ENCODE results near the gene RASAL2.
"Not testable (repeated sequence)": the region's sequence is repeated elsewhere in the genome, so short reads cannot be mapped to it uniquely, and the experiment has no call there.

The RASAL2 gene

DNA sequence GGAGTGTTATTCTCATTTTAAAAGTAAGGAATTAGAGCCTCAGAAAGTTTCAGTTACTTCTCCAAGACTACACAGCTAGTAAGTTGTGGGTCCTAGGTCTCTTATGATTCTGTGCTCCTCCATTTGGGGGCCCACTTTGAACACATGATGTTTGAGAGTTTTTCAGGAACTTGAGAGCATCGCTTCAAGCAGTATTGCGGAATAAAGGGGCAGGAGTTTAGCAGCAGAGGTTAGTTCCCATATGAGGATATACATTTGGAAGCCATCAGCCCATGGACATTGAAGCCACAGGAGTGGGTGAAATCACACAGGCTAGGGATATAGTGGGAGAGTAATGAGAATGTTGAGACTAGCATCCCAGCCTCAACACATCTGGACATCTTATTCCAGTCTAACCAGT lies 143.2 kb downstream of the RASAL2 start:
- no peak for DNase-seq (ENCODE audit: low read depth in 2 of 2)

DNA sequence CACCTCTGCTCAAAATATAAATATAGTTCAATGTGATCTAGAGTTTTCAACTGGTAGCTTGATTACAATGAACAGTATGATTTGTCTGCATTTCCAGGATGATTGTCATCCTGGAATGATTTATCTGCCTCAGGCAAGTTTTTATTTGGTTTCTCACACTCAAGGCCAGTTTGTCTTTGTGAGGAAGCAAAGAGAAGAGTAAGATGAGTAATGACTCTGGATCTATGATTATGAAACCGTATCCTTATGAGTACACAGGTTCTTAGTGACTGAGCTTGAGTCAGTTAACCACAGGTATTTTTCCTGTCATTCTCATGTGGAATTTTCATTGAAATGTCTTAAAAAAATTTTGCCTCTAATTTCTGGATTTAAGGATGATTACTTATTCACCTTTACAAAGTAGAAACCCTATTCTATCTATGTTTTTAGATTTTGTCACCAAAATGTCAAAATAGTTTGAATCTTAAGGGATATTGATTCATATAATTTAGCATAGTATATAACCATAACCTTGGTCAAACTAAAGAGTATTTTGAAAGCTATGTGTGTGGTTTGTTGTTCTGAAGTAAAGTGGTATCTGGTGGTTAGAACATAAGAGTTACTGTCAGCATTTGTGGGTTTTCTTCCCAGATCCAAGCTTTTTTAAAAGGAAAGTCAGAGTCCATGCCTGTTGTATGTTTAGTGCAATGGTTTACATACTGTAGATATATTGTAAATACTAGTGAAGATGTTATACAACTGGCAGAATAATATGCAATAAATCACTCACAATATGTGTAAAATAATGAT lies 145.0 kb downstream of the RASAL2 start:
- no peak for DNase-seq (ENCODE audit: low read depth in 2 of 2)

DNA sequence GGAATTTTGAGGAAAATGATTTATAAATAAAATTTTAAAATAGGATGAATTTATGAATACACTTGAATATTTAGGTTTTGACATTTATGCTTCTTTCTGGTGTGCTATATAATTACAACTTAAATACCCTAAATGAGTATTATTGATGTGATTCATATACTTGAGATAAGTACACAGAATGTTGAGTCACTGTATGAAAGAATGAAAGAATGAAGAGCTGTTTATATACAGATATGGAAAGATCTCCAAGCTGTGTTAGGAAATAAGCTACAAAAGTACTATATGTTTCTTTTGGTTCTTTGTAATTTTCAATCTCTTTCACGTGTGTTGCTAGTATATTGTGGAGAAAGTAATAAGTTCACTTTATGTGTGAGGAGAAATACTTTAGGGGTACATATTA lies 147.2 kb downstream of the RASAL2 start:
- no peak for DNase-seq (ENCODE audit: low read depth in 2 of 2)

DNA sequence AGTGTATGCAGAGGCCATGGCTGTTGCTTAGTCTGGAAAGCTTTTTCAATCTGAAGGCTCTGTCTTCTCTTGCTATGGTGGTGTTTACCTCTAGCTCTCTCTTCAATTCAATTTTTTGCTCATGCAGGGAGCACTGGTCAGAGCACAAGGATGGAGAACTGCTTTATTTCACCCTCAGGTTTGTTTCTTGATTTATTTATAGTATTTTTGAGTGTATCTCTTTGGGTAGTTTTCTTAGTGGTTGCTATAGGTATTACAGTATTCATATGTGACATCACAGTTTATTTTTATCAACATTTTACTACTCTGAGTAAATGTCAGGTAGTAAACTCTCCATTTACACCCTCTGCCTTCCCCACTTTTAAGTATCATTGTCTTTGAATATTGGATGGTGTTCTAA lies 147.9 kb downstream of the RASAL2 start:
- DNase-seq (ENCODE audit: low read depth in 2 of 2) = no peak

DNA sequence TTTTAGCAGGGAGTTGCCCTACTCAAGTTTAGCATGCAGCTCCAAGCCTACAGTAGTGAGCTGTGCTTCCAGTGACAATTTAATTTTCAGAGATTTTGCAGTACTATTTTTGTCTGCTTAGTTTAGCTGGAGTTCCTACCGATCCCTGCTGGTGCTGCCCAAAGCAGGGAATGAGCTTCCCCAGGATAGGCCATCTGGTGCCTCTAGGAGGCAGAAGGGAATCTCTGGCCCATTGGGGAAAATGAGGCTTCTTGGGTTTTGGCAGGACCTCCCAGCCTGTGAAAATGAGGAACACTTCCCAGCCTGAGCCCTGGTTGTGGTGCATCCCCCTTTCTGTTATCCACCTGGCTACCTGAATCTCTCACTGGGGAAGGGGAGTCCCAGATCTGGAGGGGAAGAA lies 149.2 kb downstream of the RASAL2 start:
- DNase-seq (ENCODE audit: low read depth in 2 of 2) = no peak

DNA sequence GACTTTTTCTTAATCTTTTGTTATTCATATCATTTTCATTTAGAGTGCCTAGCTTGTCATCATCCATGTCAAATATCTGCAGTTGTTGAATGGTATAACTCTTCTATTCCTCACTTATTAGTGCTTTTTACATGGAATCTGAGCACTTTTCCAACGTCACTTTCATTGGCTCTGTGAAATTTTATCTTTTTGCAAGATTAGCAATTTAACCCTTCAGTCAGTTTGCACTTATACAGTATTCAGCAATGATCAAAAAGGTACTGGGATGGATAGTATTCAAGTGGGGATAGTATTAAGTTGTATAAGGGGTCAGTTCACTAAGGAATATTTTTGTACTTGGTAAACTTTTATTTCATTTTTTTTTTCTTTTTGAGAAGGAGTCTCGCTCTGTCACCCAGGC lies 150.0 kb downstream of the RASAL2 start:
- no peak for DNase-seq (ENCODE audit: low read depth in 2 of 2)

DNA sequence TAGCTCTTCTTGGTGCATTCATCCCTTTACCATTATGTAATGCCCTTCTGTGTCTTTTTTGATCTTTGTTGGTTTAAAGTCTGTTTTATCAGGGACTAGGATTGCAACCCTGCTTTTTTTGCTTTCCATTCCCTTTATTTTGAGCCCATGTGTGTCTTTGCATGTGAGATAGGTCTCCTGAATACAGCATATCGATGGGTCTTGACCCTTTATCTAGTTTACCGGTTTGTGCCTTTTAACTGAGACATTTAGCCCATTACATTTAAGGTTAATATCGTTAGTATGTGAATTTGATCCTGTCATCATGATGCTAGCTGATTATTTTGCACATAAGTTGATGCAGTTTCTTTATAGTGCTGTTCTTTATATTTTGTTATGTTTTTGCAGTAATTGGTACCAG lies 154.4 kb downstream of the RASAL2 start:
- DNase-seq (ENCODE audit: low read depth in 2 of 2) = not testable (repeated sequence)

DNA sequence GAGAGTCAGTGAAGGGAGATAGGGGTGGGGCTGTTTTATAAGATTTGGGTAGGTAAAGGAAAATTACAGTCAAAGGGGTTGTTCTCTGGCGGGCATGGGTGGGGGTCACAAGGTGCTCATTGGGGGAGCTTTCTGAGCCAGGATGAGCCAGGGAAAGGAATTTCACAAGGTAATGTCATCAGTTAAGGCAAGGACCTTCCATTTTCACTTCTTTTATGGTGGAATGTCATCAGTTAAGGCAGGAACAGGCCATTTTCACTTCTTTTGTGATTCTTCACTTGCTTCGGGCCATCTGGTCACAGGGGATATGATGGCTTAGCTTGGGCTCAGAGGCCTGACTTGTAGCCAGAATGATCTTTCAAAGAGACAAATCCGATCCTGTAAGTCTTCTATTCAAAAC lies 159.7 kb downstream of the RASAL2 start:
- not testable (repeated sequence) for DNase-seq (ENCODE audit: low read depth in 2 of 2)

DNA sequence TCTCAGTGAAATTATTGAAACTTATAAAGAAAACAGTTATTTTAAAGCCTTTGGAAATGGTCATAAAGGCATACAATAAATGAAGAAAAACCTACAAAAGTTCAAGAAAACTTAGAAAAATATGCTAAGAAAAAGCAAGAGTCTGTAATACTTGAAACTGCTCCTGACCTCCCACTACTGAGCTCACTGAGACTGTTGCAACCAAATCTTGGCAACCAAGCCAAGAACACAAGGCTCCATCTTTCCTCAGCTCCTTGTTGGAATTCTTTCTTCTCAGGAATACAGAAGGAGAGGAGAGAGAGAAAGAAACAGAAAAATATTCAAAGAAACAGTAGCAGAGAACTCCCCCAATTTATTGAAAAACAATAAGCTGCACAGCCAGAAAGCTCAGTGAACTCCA lies 160.5 kb downstream of the RASAL2 start:
- no peak for DNase-seq (ENCODE audit: low read depth in 2 of 2)

DNA sequence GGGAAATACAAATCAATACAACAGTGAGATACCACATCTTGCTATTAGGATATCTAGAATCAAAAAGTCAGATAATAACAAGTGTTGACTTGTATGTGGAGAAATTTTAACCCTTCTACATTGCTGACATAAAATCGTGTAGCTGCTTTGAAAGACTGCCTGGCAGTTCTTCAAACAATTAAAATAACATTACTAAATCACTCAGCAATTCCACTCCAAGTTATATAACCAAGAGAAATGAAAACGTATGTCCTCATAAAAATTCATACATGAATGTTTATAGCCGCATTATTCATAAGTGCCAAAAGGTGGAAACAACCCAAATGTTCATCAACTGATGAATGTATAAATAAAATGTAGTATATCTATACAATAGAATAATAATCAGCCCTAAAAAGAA lies 164.6 kb downstream of the RASAL2 start:
- no peak for DNase-seq (ENCODE audit: low read depth in 2 of 2)

DNA sequence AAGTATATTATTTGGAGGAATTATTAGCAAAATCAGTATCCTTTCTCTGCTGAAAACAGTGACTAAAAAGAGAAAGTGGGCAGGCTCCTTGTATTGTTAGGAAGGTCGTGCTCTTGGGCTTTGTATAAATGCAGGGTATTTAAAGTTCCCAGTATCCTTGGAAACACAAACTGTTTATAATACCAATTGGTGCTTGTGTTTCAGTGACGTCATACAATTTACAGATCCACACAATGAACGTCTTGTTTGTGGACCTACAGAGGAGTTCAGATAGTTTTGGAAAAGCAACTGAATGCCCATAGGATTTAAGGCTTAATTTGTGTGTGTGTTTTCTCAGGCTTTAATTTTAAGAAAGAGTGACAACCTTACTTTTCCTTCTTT lies 168.2 kb downstream of the RASAL2 start:
- no peak for DNase-seq (ENCODE audit: low read depth in 2 of 2)

DNA sequence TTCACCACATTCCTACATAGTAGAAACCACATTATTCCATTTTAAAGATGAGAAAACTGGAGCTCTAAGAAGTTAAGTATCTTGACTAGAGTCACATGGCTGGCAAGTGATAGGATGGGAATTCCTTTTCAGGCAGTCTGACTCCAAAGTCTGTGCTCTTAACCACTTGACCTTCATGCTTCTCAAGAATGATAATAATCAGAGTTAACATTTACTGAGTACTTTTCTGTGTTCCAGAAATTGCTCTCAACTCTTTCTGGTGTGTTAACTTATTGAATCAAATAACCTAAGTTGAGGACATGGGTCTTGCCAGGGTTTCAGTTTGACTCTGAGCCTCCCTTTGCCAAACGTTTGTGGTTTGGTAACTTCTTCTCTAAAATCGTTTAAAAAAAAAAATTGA lies 169.4 kb downstream of the RASAL2 start:
- DNase-seq (ENCODE audit: low read depth in 2 of 2) = no peak

DNA sequence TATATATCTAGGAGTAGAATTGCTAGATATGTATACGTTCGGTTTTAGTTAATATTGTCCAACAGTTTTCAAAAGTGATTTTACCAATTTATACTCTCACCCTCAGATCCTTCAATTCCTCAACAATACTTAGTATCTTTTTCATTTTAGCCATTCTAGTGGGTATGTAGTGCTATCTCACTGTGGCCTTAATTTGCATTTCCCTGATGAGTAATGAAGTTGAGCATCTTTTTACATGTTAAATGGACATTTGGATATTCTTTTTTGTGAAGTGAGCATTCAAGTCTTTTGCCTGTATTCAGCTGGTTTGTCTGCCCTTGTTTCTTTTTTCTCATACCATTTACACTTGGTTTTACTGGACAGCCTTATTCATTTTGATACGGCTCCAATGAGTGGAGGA lies 172.2 kb downstream of the RASAL2 start:
- DNase-seq (ENCODE audit: low read depth in 2 of 2) = no peak

DNA sequence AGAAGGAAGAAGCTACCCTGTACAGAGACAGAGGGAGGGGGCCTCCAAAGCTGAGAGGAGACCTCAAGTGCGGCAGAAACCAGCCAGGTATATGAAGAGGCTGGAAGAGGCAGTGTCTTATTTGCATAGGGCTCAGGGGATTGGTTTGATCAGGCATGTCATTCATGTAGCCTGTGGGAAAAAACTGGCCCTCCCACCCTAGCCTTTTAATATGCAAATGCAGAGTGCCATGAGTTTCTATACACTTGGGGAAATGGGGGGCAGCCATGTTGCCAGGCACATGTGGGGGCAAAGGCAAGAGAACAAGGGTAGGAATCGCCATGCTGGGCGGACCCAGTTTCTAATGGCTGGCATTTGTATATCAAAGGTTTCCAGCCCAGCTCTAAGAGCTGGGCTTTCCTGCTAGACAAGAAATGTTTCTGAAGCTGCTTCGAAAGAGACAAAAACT lies 172.7 kb downstream of the RASAL2 start:
- no peak for DNase-seq (ENCODE audit: low read depth in 2 of 2)

DNA sequence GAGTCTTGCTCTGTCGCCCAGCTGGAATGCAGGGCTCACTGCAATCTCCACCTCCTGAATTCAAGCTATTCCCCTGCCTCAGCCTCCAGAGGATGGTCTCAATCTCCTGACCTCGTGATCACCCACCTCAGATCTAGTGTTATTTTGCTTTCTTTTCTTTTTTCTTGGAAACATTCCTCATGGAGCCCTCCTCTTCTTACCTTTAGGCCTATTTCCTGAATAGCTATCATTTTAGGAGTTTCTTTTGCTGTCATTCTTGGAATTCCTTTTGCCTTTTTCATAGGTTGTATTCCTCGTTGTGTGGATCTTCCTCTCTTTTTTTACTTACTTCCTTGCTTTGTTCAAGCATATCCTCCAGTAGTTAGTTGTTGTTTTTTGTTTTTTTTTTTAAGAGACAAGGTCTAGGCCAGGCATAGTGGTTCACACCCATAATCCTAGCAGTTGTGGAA lies 173.8 kb downstream of the RASAL2 start:
- no peak for DNase-seq (ENCODE audit: low read depth in 2 of 2)

DNA sequence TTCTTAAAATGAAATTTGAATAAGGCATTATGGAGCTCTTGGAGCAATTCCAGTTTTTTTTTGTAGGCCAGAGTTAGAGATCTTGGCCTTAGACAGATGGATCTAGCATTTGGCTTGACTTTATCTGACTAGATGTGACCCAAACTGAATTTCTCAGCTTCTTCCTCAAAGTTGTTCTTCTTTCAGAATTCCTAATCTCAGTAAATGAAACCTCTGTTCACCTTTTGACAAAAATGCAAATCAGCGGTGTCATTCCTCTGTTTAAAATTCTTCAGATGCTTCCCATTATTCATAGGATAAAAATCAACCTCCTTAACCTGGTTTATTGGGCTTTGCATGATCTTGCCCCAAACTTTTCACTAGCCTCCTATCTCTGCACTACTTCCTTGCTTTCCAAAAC lies 177.6 kb downstream of the RASAL2 start:
- no peak for DNase-seq (ENCODE audit: low read depth in 2 of 2)

DNA sequence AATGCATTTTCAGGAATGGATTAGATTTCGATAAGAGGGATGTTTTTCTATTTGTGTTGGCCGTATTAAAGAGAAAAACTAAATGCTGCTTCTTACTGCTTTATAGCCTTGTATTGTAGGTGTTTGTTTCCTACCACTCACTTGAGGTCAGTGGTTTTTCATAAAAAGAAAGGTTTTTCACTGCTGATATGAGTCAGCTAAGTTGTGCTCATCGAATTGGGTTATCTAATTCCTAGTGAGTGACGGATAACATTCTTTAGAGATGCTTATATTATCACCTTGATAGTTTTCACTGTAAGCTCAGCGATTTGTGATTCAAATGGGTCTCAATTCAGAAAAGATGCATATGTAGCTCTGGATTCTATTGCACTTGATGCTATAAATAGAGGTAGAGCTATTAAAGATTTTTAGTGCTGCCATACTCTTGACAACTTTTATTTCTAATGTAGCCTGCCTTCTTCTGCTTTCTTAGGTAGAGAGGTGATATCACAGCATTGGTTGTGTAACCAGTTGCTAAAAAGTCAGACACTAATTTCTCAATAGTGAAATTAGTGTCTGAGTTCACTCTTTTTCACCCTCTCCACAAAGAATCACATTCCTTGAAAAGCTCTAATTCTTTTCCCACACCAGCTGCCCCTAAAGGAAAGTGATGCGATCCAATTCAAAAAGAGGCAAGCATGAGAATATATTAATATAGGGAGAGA lies 180.0 kb downstream of the RASAL2 start:
- DNase-seq (ENCODE audit: low read depth in 2 of 2) = no peak

DNA sequence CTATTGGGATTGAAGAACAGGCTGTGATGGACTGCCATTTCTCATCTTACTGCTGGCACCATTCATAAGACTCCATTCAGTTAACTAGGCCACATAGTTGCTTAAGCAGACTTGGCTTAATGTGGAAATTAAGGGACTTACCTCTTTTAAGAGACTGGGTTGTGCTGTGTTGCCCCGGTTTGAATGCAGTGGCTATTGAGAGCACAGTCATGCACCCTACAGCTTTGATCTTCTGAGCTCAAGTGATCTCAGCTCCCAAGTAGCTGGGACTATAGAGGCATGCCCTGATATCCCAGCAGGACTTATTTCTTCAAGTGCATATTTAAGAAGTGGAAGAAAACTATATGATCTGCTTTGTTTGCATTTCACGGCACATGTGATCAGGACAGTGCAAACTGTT lies 181.1 kb downstream of the RASAL2 start:
- DNase-seq (ENCODE audit: low read depth in 2 of 2) = no peak

DNA sequence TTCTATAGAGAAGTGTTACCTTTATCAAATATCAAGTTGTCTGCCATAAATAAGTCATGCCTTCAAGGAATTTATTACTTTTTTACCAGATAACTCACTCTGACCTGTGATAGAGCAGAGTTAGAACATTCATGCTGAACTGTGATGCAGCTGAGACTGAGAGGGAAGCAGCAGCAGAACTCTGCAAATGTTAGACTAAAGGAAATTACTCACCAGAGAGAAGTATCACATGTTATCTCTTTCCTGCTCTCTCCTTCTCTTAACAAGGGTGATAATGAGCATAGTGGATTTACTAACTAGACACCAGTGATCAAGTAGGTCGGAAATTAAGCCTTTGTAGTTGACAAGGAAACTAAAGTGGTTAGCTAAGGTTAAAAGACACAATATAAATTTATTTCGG lies 181.6 kb downstream of the RASAL2 start:
- DNase-seq (ENCODE audit: low read depth in 2 of 2) = no peak

DNA sequence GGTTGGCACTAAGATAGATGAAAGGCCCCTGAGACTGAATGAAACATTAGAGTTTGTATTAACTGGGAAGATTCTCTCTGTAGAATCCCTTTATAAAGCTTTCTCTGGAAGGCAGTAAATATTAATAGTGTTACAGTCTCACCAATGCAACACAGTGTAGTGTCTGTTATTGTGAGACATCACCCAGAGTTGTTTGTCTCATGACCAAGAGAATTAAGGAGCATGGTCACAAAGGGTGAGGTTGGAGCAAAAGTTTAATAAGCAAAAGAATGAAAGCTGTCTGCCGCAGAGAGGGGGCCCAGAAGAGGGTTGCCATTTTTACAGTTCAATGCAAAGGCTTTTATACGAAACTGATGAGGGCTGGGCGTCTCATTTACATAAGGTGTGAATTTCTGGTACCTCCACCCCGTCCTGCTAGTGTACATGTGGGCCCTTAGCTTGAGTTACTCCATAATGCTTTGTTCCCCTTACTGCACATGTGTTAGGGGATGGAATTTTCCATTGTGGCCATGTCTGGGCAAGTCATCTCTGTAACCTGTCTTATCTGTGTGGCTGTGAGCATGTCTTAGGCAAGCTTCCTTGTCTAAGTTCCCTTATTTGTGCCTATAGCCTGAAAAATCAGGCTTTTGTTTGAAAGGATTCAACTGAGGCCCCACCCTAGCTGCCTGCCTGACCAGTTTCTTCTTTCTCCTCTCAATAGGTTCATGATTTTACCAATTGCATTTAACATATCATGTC lies 184.1 kb downstream of the RASAL2 start:
- no peak for DNase-seq (ENCODE audit: low read depth in 2 of 2)

DNA sequence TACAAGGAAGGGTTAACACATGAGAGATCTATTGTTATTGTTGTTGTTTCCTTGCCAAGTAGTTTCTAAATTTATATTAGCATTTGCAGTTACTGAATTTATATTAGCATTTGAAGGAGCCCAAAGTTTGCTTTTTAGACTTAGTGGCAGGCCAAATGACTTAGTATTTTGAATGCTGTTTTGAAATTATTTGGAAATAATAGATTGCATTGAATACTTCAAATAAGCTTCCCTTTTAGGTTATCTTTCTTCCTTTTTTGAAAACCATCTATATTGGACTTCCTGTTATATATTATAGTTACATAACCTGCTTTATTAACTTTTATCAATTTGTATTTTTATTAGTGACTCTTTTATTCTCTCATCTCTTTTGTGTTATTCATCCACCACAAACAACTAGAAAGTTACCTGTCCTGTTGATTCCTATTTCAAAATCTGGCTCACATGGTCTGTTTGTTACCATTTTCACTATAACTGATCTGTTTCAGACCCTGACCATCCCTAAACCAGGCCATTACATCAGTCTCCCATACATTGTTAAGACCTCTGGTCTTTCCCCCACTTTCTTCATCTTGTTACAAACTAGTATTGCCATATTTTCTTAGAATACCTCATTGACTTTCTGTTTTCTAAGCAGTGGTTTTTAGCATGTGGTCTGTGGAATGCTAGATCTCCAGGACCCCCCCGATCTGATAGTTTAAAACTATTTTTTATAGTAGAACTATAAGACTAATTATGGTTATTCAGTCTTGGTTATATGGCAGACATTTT lies 185.2 kb downstream of the RASAL2 start:
- no peak for DNase-seq (ENCODE audit: low read depth in 2 of 2)

DNA sequence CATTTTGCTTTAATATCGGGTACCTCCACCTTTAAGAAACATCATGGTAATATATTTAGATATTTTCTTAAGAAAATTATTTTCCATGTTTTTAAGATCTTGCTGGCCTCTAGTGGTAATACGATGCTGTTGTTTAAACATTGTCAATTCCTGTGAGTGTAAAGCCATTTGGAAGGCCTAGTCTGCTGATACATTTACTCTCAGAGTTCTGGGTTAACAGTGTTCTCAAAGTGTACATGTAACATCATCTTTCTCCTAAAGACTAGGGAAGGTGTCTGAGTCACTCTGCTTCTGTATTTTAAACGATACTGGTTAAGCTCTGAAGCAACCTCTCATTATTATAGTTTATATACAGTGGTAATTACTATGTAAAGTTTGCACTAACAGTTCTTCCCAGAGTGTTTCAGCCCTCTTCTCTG lies 189.1 kb downstream of the RASAL2 start:
- DNase-seq (ENCODE audit: low read depth in 2 of 2) = no peak
